ENCODE measurements around the gene ZBTB7A. TPM values are rescaled to one million over a fixed set of nuclear protein-coding genes. Genes with fewer than 3 reads are reported as not detected.

The ZBTB7A gene
- total RNA-seq, 1 donor from 2014 or later: 30.0 TPM

DNA sequence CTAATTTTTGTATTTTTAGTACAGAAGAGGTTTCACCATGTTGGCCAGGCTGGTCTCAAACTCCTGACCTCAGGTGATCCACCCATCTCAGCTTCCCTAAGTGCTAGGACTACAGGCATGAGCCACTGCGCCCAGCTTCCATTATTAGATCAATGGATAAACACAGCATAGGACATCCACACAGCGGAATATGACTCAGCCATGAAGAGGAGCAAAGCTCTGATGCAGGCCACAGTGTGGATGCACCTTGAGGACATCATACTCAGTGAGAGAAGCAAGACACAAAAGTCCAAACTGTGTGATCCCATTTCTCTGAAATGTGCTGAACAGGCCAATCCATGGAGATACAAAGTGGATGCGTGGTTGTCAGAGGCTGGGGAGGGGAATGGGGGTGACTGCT lies 4.9 kb upstream of the ZBTB7A start:
- DNase-seq (ENCODE audit: extremely low spot score, unreplicated experiment): no peak
- Mint-ChIP-seq H3K4me1 (ENCODE audit: unreplicated experiment) (peaks cover 6% of the 10 kb centered on the region), H3K36me3 (ENCODE audit: unreplicated experiment) (no peaks in the 10 kb centered on the region), H3K9me3 (ENCODE audit: unreplicated experiment) (no peaks in the 10 kb centered on the region), H3K27ac (ENCODE audit: unreplicated experiment) (no peak overlapping the region), H3K27me3 (ENCODE audit: unreplicated experiment) (no peaks in the 10 kb centered on the region), H3K4me3 (ENCODE audit: unreplicated experiment) (no peak overlapping the region)
- TF ChIP-seq, protein P1, sequence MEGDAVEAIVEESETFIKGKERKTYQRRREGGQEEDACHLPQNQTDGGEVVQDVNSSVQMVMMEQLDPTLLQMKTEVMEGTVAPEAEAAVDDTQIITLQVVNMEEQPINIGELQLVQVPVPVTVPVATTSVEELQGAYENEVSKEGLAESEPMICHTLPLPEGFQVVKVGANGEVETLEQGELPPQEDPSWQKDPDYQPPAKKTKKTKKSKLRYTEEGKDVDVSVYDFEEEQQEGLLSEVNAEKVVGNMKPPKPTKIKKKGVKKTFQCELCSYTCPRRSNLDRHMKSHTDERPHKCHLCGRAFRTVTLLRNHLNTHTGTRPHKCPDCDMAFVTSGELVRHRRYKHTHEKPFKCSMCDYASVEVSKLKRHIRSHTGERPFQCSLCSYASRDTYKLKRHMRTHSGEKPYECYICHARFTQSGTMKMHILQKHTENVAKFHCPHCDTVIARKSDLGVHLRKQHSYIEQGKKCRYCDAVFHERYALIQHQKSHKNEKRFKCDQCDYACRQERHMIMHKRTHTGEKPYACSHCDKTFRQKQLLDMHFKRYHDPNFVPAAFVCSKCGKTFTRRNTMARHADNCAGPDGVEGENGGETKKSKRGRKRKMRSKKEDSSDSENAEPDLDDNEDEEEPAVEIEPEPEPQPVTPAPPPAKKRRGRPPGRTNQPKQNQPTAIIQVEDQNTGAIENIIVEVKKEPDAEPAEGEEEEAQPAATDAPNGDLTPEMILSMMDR (IDR thresholded peaks at IDR 0.05): no peak

DNA sequence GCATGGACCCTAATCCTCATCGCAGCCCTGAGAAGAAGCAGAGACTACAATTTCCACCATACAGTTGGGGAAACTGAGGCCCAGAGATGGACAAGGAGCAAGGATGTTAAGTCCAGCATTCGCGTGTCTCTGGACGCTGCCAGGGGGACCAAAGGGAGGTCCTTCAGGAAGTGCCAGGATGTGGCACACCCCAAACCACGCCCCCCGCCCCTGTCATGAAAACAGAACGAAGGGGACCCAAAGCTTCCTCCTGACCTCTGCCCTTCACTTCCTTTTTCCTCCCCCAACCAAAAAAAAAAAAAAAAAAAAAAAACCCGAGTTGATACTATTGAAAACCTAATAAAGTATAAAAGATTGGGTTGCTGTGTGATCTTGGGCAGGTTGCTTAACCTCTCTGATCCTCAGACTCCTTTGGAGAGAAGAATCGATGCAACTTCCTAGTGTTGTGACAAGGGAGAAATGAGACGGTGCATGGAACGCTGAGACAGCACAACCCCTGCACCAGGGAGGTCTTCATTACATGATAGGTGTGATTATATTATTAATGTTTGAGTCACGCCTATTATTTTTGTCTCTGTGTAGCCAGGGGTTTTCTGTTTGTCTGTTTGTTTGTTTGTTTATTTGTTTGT lies 2.7 kb upstream of the ZBTB7A start:
- H3K4me1 Mint-ChIP-seq (ENCODE audit: unreplicated experiment): peaks cover 6% of the 10 kb centered on the region
- H3K9me3 Mint-ChIP-seq (ENCODE audit: unreplicated experiment): no peaks in the 10 kb centered on the region
- H3K27me3 Mint-ChIP-seq (ENCODE audit: unreplicated experiment): no peaks in the 10 kb centered on the region
- no peak for DNase-seq (ENCODE audit: extremely low spot score, unreplicated experiment)
- H3K36me3 Mint-ChIP-seq (ENCODE audit: unreplicated experiment): no peaks in the 10 kb centered on the region
- TF ChIP-seq, protein P1 (IDR thresholded peaks at IDR 0.05): no peak
- no peak overlapping the region for H3K27ac Mint-ChIP-seq (ENCODE audit: unreplicated experiment)
- no peak overlapping the region for H3K4me3 Mint-ChIP-seq (ENCODE audit: unreplicated experiment)

DNA sequence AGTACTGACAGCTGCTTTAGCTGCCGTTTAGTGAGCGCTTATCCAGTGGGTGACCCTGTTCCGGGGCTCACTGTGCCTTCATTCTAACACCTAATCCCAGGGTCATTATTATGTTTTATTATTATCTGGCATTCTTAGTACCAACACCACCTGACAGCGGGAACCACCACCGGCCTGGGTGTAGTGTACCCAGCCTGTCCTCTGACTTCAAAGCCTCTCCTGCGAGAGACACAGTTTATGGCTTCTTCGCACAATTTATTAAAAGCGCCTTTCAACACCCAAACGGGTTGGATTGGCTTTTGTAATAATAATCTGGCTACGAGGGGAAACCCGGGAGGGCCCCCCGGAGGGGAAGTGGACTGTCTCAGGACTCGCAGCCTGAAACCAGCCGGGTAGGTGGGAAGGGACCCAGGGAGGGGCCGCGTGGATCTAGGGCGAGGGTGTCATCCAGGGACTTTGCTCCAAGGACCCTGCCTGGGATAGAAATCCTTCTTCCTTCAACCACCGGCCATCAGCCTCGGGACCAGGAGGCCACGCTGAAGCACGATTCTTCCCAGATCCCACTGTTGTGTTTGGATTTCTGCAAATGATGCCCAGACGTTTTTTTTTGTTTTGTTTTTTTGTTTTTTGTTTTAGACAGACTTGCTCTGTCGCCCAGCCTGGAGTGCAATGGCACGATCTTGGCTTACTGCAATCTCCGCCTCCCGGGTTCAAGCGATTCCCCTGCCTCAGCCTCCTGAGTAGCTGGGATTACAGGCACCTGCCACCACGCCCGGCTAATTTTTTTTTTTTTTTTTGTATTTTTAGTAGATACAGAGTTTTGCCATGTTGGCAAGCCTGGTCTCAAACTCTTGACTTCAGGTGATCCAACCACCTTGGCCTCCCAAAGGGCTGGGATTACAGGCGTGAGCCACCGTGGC lies 1.6 kb upstream of the ZBTB7A start:
- TF ChIP-seq, protein P1 (IDR thresholded peaks at IDR 0.05): no peak
- DNase-seq (ENCODE audit: extremely low spot score, unreplicated experiment): peak; percentile 81
- H3K27ac Mint-ChIP-seq (ENCODE audit: unreplicated experiment): peak overlapping the region; percentile 50
- no peaks in the 10 kb centered on the region for H3K27me3 Mint-ChIP-seq (ENCODE audit: unreplicated experiment)
- peaks cover 13% of the 10 kb centered on the region for H3K4me1 Mint-ChIP-seq (ENCODE audit: unreplicated experiment)
- peak overlapping the region; percentile 67 for H3K4me3 Mint-ChIP-seq (ENCODE audit: unreplicated experiment)
- no peaks in the 10 kb centered on the region for H3K36me3 Mint-ChIP-seq (ENCODE audit: unreplicated experiment)
- no peaks in the 10 kb centered on the region for H3K9me3 Mint-ChIP-seq (ENCODE audit: unreplicated experiment)

DNA sequence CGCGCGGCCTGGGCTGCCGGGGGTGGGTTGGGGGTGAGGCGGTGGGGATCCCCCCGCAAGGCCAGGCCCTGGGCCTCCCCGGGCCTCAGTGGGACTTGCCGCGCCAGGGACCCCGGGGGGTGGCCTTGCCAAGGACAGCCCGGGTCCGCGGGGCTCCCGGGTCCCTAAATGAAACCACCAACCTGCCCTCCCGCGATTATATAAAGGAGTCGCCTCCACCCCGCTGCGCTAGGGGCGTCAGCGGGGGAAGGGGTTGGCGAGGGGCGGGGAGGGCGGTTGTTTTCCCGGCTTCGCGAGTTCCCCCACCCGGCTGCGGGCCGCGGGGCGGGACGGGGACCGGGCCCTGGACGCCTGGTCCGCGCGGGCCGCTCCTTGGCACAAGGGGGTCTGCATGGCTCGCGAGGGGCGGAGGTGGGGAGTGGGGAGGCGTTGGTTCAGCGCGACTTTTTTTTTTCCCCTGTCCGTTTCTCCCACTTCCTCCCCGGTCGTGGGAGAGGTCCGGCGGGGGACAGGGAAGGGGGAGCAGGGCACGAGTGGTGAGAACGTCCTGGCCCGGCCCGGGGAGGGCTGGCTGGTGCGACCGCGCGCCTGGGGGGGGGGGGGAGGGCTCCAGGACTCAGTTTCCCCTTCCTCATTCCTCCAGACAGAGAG lies 822 bp upstream of the ZBTB7A start:
- Mint-ChIP-seq H3K36me3 (ENCODE audit: unreplicated experiment) (no peaks in the 10 kb centered on the region), H3K9me3 (ENCODE audit: unreplicated experiment) (no peaks in the 10 kb centered on the region), H3K27me3 (ENCODE audit: unreplicated experiment) (no peaks in the 10 kb centered on the region)

More for the DNA sequence above, 822 bp upstream of the ZBTB7A start:
- peak; percentile 83 for DNase-seq (ENCODE audit: extremely low spot score, unreplicated experiment)
- peaks cover 17% of the 10 kb centered on the region for H3K4me1 Mint-ChIP-seq (ENCODE audit: unreplicated experiment)
- TF ChIP-seq, protein P1 (IDR thresholded peaks at IDR 0.05): no peak
- peak overlapping the region; percentile 67 for H3K4me3 Mint-ChIP-seq (ENCODE audit: unreplicated experiment)
- H3K27ac Mint-ChIP-seq (ENCODE audit: unreplicated experiment): no peak overlapping the region
